MCF 10A (cell line): Measurements from ENCODE around the gene C1orf198. TPM values are rescaled to one million over a fixed set of nuclear protein-coding genes. Genes with fewer than 3 reads are reported as not detected.

ENCODE experiments used
- BruUV-seq: library from RNA; stranded (reverse); fragments of 400-500 nt; replicated peaks from 2 replicates; lab custom pipeline; 2021; lab: Mats Ljungman, UMichigan
- CTCF ChIA-PET: fragments of 300-600 bp; sonication (Branson Sonifier 250); formaldehyde crosslinking; extraction: SDS; loops from one replicate; lab custom pipeline; 2021; ENCODE audit warnings: antibody characterized with exemption, inconsistent platforms; lab: Yijun Ruan, JAX
- POLR2A ChIA-PET: fragments of 300-600, 350-650 bp; sonication (Branson Sonifier 250); formaldehyde crosslinking; extraction: SDS; loops from one replicate; lab custom pipeline; 2020; ENCODE audit warnings: antibody characterized with exemption, inconsistent platforms; lab: Yijun Ruan, JAX
- DNase-seq: peaks from one replicate; pipeline ENCODE4 v3.0.0-alpha.2; 2018; ENCODE audit not compliant: unreplicated experiment
- H3K27ac Mint-ChIP-seq: one replicate; pipeline ENCODE4 v1.8.0; 2022; ENCODE audit warnings: mild to moderate bottlenecking, low read depth, mixed read lengths; ENCODE audit not compliant: unreplicated experiment
- H3K27me3 Mint-ChIP-seq: one replicate; pipeline ENCODE4 v1.8.0; 2022; ENCODE audit warnings: mixed read lengths; ENCODE audit not compliant: insufficient read depth, unreplicated experiment
- H3K36me3 Mint-ChIP-seq: one replicate; pipeline ENCODE4 v1.8.0; 2022; ENCODE audit warnings: mild to moderate bottlenecking, moderate library complexity, mixed read lengths; ENCODE audit not compliant: insufficient read depth, unreplicated experiment
- H3K4me1 Mint-ChIP-seq: one replicate; pipeline ENCODE4 v1.8.0; 2022; ENCODE audit warnings: mixed read lengths; ENCODE audit not compliant: insufficient read depth, unreplicated experiment
- H3K4me3 Mint-ChIP-seq: one replicate; pipeline ENCODE4 v1.8.0; 2022; ENCODE audit warnings: mild to moderate bottlenecking, moderate library complexity, mixed read lengths; ENCODE audit not compliant: unreplicated experiment
- H3K9me3 Mint-ChIP-seq: one replicate; pipeline ENCODE4 v1.8.0; 2022; ENCODE audit warnings: mixed read lengths; ENCODE audit not compliant: unreplicated experiment
- intact Hi-C: fragments of 100-400 bp; cut with micrococcal nuclease; formaldehyde crosslinking; loops from 2 replicates; pipeline ENCODE4 v1.14.1; 2022
- total RNA-seq: library from RNA; stranded (reverse); gene quantifications from 2 replicates; pipeline ENCODE4 v1.2.3, GENCODE V29; 2022
- TF ChIP-seq, protein P1 (sequence below): fragments of 200-600 bp; IDR thresholded peaks from one replicate; pipeline ENCODE4 v1.8.0; 2022; ENCODE audit warnings: antibody characterized with exemption, mild to moderate bottlenecking; ENCODE audit not compliant: unreplicated experiment

C1orf198 gene
- total RNA-seq, 1 experiment from 2014 or later: 13.7 TPM

DNA sequence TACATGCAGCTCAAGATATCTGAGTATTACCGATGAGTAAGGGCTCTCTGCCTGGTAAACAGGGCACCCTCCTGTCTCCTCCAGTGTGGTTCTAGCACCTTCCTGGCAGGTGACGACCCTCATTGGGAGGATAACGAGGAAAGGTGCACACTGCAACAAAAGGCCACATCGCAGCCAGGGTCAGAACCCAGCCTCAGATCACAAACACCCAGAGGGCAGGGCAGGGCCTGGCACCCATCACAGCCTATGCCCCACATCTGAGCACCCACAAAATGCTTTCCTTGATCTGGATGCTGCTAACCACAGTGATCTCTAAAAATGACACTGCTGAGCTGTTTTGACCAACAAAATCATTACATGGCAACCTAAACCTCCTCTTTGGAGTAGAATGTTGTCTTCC is 23.8 kb downstream of the C1orf198 start:
- Mint-ChIP-seq H3K4me3 (no peak overlapping the region), H3K27me3 (no peaks in the 10 kb centered on the region), H3K36me3 (peaks cover 13% of the 10 kb centered on the region), H3K9me3 (no peaks in the 10 kb centered on the region), H3K27ac (no peak overlapping the region), H3K4me1 (peaks cover 5% of the 10 kb centered on the region)
- ChIA-PET POLR2A (interaction anchor here (1.0 kb wide), 1 partner anchor 10 kb away, joined by 3 read pairs; no protein-coding TSS in a partner anchor), CTCF (no interaction called here)
- no peak for DNase-seq
- intact Hi-C loops: no loop called here
- TF ChIP-seq, protein P1, sequence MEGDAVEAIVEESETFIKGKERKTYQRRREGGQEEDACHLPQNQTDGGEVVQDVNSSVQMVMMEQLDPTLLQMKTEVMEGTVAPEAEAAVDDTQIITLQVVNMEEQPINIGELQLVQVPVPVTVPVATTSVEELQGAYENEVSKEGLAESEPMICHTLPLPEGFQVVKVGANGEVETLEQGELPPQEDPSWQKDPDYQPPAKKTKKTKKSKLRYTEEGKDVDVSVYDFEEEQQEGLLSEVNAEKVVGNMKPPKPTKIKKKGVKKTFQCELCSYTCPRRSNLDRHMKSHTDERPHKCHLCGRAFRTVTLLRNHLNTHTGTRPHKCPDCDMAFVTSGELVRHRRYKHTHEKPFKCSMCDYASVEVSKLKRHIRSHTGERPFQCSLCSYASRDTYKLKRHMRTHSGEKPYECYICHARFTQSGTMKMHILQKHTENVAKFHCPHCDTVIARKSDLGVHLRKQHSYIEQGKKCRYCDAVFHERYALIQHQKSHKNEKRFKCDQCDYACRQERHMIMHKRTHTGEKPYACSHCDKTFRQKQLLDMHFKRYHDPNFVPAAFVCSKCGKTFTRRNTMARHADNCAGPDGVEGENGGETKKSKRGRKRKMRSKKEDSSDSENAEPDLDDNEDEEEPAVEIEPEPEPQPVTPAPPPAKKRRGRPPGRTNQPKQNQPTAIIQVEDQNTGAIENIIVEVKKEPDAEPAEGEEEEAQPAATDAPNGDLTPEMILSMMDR: no peak
- no TSS peak for BruUV-seq

DNA sequence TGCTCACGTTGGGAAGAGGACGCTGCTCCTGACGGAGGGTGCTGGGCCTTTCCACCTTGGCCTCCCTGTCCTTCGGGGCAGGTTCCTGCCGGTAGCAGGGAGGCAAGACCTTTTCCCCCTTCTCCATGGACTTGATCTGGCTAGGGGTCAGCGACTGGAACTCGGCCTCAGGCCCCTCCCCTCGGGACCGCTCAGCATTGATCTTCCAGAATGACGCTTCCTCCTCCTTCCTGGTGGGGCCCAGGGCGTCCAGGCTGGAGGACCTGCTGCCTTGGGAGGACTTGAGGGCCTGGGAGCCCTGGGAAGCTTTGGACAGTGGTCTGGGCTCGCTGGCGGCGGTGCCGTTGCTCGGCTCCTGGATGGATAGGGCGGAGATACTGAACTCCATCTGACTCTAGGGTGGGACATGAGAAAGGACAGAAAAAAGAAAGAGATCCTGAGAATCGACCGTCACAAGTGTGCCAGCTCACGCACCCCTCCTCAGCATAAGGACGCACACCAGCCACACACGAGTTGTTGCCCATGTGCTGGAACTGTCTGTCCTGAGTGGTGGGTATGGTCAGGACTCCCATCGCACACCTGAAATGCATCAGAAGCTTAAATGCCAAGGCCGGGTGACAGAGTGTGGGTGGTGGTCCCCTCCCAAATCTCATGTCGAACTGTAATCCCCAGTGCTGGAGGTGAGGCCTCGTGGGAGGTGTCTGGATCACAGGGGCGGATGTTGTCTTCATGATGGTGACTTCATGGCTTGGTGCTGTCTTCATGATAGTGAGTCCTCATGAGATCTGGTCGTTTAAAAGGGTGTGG is 24.6 kb downstream of the C1orf198 start:
- DNase-seq: no peak
- H3K4me1 Mint-ChIP-seq: no peaks in the 10 kb centered on the region
- TF ChIP-seq, protein P1: no peak
- no peak overlapping the region for H3K27ac Mint-ChIP-seq
- H3K27me3 Mint-ChIP-seq: no peaks in the 10 kb centered on the region
- H3K9me3 Mint-ChIP-seq: no peaks in the 10 kb centered on the region
- H3K4me3 Mint-ChIP-seq: no peak overlapping the region
- peaks cover 13% of the 10 kb centered on the region for H3K36me3 Mint-ChIP-seq
- CTCF ChIA-PET: no interaction called here
- POLR2A ChIA-PET: interaction anchor here (0.6 kb wide), 1 partner anchor 538 kb away, joined by 3 read pairs; no protein-coding TSS in a partner anchor
- BruUV-seq: no TSS peak
- intact Hi-C loops: no loop called here

DNA sequence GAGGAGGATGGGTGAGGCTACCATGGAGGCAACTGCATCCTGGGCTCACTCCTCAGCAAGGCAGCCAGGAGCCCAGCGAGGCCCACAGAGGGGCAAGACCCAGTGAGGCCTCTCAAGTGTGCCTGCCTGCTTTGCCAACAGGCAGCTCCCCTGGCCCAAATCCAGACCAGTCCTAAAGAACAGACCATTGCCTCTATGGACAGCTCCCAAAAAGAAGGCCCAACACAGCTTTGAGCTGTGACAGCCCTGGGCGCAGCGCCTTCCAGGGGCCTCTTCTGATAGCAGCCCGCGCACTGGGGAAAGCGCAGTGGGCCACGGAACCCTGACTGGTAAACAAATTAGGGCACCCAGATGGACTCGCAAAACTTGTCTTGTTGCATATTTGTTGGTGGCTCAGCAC is 25.5 kb downstream of the C1orf198 start:
- CTCF ChIA-PET: no interaction called here
- TF ChIP-seq, protein P1: no peak
- POLR2A ChIA-PET: no interaction called here
- H3K4me3 Mint-ChIP-seq: no peak overlapping the region
- H3K27me3 Mint-ChIP-seq: no peaks in the 10 kb centered on the region
- no TSS peak for BruUV-seq
- H3K9me3 Mint-ChIP-seq: no peaks in the 10 kb centered on the region
- peaks cover 13% of the 10 kb centered on the region for H3K36me3 Mint-ChIP-seq
- H3K4me1 Mint-ChIP-seq: no peaks in the 10 kb centered on the region
- H3K27ac Mint-ChIP-seq: no peak overlapping the region
- intact Hi-C loops: no loop called here
- DNase-seq: no peak

DNA sequence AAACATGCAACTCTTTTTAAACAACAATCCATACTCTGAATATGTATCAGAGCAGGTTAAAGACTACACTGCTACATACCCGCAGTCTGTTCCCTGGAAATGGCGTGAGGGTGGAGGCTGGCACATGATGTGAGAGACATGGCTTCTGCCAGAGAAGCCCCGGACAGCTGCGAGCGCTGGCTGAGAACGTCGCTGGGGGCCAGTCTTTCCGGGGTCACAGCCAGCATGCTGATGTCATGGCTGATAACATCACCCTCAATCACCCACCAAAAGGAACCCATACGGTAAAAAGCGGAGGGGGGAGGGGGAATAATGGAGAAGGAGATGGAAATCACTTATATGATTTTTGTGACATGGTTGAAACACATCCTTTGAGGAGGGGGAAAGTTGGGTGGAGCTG is 29.1 kb downstream of the C1orf198 start:
- no TSS peak for BruUV-seq
- no peaks in the 10 kb centered on the region for H3K27me3 Mint-ChIP-seq

More for the DNA sequence above, 29.1 kb downstream of the C1orf198 start:
- intact Hi-C loops: no loop called here
- H3K9me3 Mint-ChIP-seq: no peaks in the 10 kb centered on the region
- POLR2A ChIA-PET: interaction anchor here (2.4 kb wide), 1 partner anchor 14 kb away, joined by 7 read pairs; no protein-coding TSS in a partner anchor
- H3K4me1 Mint-ChIP-seq: no peaks in the 10 kb centered on the region
- TF ChIP-seq, protein P1: no peak
- CTCF ChIA-PET: no interaction called here
- no peak overlapping the region for H3K4me3 Mint-ChIP-seq
- DNase-seq: no peak
- H3K27ac Mint-ChIP-seq: no peak overlapping the region
- H3K36me3 Mint-ChIP-seq: peaks cover 9% of the 10 kb centered on the region
